Muscle of arm (tissue), 12 donors: ENCODE results near the gene RASD2. TPM values are rescaled to one million over a fixed set of nuclear protein-coding genes. Genes with fewer than 3 reads are reported as not detected.

Experiments
- DNase-seq: peaks from one replicate; pipeline ENCODE4 v3.0.0-alpha.2; 2013
- polyA plus RNA-seq, 12 donors: library from polyadenylated mRNA; unstranded; fragments of 120-200 nt; gene quantifications; one replicate each; pipeline ENCODE4 v1.2.1, GENCODE V29; 2013; ENCODE audit not compliant: insufficient read length in 12 of 12

Gene RASD2
- polyA plus RNA-seq, 12 donors: 8.4 to 26.4 (median 13.1) TPM; not detected in 1

DNA sequence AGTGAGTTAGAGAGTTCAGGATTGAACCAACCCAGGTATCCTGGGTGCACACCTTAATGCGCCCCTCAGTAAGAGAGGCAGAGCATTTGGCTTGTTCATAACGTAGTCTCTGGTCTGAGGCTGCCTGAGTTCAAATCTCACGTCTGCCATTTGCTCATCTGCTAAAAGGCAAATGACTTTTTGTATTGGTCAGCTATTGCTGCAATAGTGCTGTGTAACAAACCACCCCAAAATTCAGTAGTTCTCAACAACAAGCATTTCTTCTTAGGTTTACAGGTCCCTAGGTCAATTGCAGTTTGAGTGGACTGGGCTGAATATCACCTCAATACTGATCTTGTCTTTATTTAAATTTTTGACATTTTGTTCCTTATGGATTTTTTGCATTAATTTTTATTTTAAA, 18.1 kb downstream of the RASD2 start:
- DNase-seq: no peak

- DNase-seq: no peak
Measured at GRCh38 chr22:35559354-35560005, 18.8 kb downstream of the RASD2 start.

- no peak for DNase-seq
Measured at GRCh38 chr22:35560366-35560765, 19.7 kb downstream of the RASD2 start.

- DNase-seq: no peak
Measured at GRCh38 chr22:35560824-35561223, 20.2 kb downstream of the RASD2 start.

DNA sequence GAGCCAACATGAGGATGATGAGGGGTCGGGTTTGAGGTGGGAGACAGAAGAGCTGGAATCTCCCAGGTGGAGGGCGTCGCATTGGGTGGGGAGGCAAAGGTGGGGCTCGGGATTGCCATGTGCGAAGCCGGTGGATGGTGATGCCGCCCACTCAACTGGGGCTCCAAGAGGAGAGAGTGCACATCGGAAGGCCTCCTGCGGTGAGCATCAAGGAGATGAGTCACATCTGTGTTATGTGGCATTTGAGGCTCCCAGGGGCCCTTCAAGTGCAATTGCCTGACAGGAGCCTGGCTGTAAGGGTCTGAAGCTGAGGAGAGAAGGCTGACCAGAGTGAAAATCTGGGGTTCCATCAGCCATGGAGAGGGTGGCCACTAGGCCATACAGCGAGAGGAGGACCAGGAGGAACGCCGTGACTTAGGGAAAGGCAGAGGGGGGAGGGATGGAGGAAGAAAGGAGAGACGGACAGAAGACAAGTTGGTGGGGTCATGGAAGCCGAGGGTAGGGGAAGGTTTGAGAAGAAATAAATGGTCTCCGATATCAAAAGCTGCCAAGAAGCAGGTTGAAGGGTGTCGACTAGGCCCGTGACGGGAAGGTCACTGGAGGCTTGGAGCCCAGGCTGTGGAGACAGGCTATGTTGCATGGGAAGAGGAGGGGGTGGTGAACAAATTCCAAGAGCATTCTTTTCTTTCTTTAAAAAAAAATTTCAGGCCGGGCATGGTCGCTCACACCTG, 21.3 kb downstream of the RASD2 start:
- DNase-seq: no peak

DNA sequence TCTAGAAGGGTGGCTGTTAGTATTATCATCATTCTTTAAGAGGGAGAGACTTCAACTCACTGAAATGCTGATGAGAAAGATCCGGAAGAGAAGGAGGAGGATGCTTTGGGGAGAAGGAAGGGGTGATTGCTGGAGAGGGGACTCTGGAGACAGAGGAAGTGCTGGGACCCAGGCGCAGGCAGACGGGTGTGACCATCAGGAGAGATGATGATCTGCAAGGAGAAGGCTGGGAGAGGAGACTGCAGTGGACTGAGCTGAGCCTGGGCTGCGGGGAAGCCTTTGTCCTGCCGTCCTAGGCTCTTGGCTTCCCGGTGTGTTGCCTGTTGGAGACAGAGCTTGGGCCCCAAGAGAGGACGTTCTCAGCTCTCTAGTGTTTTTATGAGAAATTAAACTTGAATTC, 22.6 kb downstream of the RASD2 start:
- DNase-seq: no peak

DNA sequence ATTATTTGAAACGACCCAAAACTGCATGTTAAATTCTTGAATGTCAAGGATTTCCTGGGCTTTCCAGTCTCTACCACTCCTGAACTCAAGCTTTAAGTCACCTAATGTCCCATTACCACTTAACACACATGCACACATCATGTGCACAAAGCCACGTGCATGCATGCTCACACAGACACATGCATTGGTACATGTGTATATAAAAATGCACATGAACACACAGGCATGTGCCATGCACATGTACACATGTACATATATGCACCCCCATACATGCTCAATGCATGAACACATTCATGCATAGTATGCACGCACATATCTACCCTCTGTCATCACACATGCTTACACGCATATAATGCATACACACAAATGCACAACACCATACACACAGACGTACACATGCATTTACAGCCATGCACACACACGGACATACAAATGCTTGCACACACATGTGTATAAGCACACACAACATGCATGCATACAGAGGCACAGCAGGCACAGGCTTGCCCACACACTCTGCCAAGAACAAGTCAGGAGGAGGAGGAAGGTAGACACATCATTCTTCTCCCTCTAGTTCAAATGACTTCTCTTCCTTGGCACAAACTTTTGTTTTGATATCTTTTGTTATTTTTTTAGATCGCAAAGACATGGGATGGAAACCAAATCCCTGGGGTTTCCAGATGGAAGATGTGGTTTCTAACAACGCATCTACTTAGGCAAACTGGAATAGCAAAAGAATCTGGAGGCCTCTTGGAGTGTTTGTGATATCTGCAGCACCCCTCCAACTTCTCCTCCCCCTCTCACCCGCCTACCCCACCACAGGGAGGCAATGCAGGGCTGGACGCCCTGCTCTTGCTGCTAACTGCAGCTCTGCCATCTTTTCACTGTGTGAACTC, 24.6 kb downstream of the RASD2 start:
- no peak for DNase-seq

GRCh38 chr22:35567351-35568141, 26.9 kb downstream of the RASD2 start:
- DNase-seq: peak; percentile 24

DNA sequence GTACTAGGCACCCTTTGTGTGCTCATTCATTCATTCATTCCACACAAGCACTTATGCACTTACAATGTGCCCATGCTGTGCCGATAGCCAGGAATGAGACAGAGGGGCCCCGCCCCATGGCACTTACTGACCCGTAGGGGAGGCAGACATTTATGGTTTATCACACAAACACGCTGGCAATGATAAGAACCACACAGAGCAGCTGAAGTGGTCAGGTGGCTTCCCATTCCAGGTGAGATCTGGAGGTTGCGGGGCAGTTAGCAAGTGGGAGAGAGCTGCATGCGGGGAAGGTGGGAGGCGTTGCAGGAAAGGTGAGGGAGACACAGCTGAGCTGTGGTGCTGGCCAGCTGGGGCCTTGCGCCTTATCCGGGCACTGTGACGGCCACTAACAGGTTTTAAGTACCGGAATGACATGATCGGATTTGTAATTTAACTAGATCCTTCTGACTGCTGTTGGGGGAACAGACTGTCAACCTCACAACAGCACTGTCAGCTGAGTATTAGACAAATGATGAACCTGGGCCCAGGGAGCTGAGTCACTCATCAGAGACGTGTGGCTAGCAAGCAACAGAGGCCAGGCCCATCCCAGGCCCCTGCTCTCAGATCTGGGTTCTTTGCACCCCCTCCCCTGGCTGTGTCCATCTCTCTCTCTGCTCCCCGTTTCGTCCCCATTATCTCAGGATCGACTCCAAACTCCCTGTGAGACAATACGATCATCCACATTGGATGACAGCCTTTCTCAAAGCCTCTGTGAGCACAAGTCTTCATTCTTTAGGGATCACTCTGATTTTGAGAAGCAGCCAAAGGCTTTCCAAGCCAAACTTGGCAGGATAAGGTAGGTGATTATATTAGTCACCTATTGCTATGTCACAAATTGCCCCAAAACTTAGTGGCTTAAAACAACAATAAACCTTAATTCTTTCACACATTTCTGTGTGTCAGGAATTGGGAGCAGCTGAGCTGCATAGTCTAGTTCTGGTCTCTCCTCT, 28.4 kb downstream of the RASD2 start:
- no peak for DNase-seq

DNA sequence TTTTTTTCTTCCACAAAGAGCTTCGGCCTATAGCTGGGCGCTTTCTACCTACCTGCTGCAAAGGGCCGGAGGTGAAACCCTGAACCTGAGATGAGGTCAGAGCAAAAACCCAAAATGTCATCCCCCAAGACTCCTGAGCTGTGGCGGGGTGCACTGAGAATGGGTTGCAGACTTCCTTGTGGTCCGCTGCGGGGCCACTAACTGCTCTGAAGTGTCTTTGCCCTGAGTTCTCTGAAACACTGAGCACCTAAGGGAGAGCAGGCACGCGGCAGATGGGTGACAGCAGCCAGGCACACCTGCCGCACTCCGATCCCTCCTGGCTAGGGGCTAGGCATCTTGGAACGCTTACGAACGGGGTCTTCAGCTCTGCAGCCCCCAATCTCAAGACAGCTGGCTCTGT, 29.3 kb downstream of the RASD2 start:
- no peak for DNase-seq

- DNase-seq: no peak
Measured at GRCh38 chr22:35570686-35571194, 30.1 kb downstream of the RASD2 start.

DNA sequence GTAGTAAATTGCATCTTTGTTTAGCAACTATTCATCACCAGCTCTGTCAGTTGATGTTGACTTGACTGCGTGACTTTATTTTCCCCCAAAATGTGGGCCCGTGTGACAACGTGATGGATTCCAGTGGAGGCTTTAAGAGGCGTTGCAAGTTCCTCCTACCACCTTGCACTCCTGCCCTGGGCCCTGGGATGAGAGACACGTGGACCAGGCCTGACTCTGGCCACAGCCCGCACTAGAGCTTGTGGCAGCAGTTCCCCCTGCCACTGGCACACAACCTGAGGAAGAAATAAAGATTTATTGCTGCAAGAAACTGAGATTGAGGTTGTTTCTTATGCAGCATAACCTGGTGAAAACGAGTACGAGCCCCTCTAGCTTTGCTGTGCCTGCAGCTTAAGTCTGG, 31.9 kb downstream of the RASD2 start:
- DNase-seq: no peak

DNA sequence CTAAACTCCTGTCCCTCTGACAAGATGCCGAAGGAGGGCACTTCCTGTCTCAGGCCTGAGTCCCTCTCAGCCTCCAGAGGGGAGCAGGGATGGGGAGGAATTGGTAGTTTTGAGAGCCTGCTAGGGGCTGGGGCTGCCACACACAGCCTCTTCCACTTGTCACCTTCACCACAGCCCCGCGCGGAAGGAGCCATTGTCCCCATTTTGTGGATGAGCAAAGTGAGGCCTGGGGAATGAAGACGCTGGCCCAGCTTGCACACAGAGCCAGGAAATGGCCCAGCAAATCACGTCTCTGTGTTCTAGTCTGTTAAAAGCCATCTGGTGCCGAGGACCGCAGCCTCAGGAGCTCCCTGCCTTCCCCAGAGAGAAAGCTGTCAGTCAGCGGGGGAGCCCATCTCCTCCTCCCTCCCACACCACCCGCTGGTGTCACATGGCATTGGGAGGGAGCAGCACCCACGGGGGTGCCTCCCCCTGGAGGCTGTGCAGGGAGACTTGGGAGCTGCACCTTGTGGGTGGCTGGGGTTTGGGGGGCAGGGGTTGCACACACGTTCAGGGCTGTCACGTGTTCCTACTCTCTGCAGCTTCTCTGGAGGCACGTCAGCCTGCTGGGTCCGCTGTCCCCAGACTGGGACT, 34.6 kb downstream of the RASD2 start:
- no peak for DNase-seq

- DNase-seq: no peak
Measured at GRCh38 chr22:35576671-35577070, 36.0 kb downstream of the RASD2 start.

DNA sequence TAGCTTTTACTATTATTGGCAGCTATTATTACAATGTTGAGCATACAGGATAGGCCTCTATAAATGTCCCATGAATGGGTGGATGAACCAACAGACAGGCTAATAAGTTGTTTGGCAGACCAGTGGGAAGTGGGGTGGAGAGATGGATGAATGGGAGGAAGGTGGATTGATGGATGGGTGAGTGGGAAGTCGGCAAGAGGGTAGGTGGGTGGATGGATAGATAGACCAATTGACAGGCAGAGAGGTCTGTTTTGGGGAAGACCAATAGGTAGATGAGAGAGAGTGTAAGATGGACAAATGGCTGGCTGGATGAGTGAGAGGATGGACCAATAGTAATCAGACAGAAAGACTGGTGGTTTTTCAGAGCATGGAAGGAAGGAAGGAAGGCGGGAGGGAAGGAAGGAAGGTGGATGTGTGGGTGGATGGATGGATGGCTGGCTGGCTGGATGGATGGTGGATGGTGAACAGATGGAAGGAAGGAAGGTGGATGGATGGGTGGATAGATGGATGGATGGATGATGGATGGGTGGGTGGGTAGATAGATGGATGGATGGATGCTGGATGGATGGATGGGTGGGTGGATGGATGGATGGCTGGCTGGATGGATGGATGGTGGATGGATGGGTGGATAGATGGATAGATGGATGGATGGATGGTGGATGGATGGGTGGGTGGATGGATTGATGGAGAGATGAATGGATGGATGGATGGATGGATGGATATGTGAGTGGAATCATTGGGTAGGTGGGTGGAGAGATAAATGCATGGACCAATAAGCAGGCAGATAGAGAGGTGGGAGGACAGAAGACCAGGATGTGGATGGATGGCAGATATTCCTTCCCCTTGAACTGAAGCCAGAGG, 37.4 kb downstream of the RASD2 start:
- DNase-seq: no peak

- DNase-seq: no peak
Measured at GRCh38 chr22:35578836-35579575, 38.4 kb downstream of the RASD2 start.

DNA sequence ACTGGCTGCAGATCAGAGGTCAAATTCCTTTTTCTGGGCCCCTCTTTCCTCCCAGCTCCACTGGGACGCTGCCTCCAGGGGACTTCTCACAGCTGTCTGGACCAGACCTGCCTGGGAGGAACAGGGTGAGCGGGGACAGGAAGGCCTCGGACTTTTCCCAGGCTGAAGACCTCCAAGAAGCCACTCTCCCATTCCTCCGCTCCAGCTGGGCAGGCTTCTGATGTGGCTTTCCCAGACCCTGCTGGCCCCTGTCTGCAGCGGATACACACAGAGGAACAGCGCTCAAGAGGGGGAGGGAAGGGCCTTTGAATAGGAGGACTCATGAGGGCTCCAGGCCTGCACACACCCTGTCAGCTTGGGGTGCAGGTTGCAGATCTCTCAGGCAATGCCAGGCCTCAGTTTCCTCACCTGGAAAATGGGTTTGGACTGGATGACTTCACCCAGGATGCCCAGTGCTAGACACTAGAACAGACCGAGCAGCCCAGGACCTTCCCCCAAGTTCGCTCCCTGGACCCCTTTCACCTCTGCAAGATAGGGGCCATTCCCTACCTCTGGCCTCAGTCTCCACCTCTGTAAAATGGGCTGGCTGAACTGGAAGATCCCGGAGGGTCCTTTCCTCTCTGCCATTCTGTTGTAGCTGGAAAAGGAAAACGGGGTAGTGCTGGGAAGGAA, 39.9 kb downstream of the RASD2 start:
- DNase-seq: no peak
